ENCODE measurements around the gene HTATIP2. TPM values are rescaled to one million over a fixed set of nuclear protein-coding genes. Genes with fewer than 3 reads are reported as not detected.

The HTATIP2 gene
- total and polyA plus RNA-seq, 7 donors: 31.3 to 184 (median 54.4) TPM

GRCh38 chr11:20417771-20418170, 54.3 kb downstream of the HTATIP2 start:
- no peak for TF ChIP-seq CTCF (IDR thresholded peaks at IDR 0.05)
- 83 to 92% (median 83%) methylated on average over 2 of the region's 2 CpGs for WGBS, 3 donors
- no peak for ATAC-seq
- H3K4me3 ChIP-seq: no peak overlapping the region
- intact Hi-C loops (cut with DNase I): no loop called here
- peaks cover 9 to 85% of the 10 kb centered on the region in 2 donors for H3K36me3 ChIP-seq (ENCODE audit: insufficient read depth in 1 of 2, low read depth in 1 of 2)
- no peaks in the 10 kb centered on the region for H3K4me1 ChIP-seq
- H3K27ac ChIP-seq: no peak overlapping the region
- H3K9me3 ChIP-seq: no peaks in the 10 kb centered on the region
- H3K27me3 ChIP-seq (ENCODE audit: insufficient read depth in 3 of 3, low read length in 2 of 3): no peaks in the 10 kb centered on the region
- DNase-seq: no peak

- H3K36me3 ChIP-seq (ENCODE audit: insufficient read depth in 1 of 2, low read depth in 1 of 2): peaks cover 2 to 60% of the 10 kb centered on the region in 2 donors
- no peaks in the 10 kb centered on the region for H3K27me3 ChIP-seq (ENCODE audit: insufficient read depth in 3 of 3, low read length in 2 of 3)
- no peaks in the 10 kb centered on the region for H3K9me3 ChIP-seq
- H3K27ac ChIP-seq: no peak overlapping the region
- WGBS, 3 donors: 70 to 98% (median 94%) methylated on average over 2 of the region's 2 CpGs
- DNase-seq (no peak), ATAC-seq (no peak)
- intact Hi-C loops (cut with DNase I): no loop called here
- TF ChIP-seq CTCF (IDR thresholded peaks at IDR 0.05): no peak
- no peak overlapping the region for H3K4me3 ChIP-seq
- H3K4me1 ChIP-seq: no peaks in the 10 kb centered on the region
These were observed 58.4 kb downstream of the HTATIP2 start for GRCh38 chr11:20421946-20422345.

GRCh38 chr11:20429216-20429615, 65.7 kb downstream of the HTATIP2 start:
- WGBS, 3 donors: 89 to 95% (median 94%) methylated on average over 5 of the region's 5 CpGs
- no peak overlapping the region for H3K4me3 ChIP-seq
- no peaks in the 10 kb centered on the region for H3K27me3 ChIP-seq (ENCODE audit: insufficient read depth in 3 of 3, low read length in 2 of 3)
- DNase-seq: no peak
- ATAC-seq: no peak
- no peaks in the 10 kb centered on the region for H3K4me1 ChIP-seq
- H3K27ac ChIP-seq: no peak overlapping the region
- intact Hi-C loops (cut with DNase I): no loop called here
- H3K9me3 ChIP-seq: no peaks in the 10 kb centered on the region
- H3K36me3 ChIP-seq (ENCODE audit: insufficient read depth in 1 of 2, low read depth in 1 of 2): peaks cover 0 to 29% of the 10 kb centered on the region in 2 donors
- TF ChIP-seq CTCF (IDR thresholded peaks at IDR 0.05): no peak

Other genes starting within 250 kb of the HTATIP2 start
- gene DBX1, start 203.2 kb upstream of the HTATIP2 start, total RNA-seq: not detected
- gene DBX1, start 203.2 kb upstream of the HTATIP2 start, polyA plus RNA-seq: not detected
- 10 to 100 TPM in 3 of 4 donors, 1 to 10 TPM in 1; 6.3 to 23.2 (median 17.2) TPM for gene PRMT3, start 24.0 kb downstream of the HTATIP2 start, total RNA-seq
- gene PRMT3, start 24.0 kb downstream of the HTATIP2 start, polyA plus RNA-seq: 10 to 100 TPM; 10.0 to 22.1 (median 14.6) TPM
- not detected for gene SLC6A5, start 235.9 kb downstream of the HTATIP2 start, total RNA-seq
- not detected for gene SLC6A5, start 235.9 kb downstream of the HTATIP2 start, polyA plus RNA-seq

Measured in psoas muscle (tissue), 8 donors.